Activated CD4-positive, alpha-beta T cell treated with anti-CD3 and anti-CD28 coated beads, Interleukin-2, amount 50 U/mL, for 4 hours (primary cell): ENCODE results near the gene PGGT1B.

Experiments used
- DNase-seq, 2 experiments: peaks; one replicate each; pipeline ENCODE4 v3.0.0-alpha.2; 2020

PGGT1B gene

GRCh38 chr5:115179394-115180164 lies 83.1 kb downstream of the PGGT1B start:
- no peak for DNase-seq

GRCh38 chr5:115179030-115179393 lies 83.7 kb downstream of the PGGT1B start:
- DNase-seq: no peak

GRCh38 chr5:115170929-115171510 lies 91.7 kb downstream of the PGGT1B start:
- no peak for DNase-seq

DNA sequence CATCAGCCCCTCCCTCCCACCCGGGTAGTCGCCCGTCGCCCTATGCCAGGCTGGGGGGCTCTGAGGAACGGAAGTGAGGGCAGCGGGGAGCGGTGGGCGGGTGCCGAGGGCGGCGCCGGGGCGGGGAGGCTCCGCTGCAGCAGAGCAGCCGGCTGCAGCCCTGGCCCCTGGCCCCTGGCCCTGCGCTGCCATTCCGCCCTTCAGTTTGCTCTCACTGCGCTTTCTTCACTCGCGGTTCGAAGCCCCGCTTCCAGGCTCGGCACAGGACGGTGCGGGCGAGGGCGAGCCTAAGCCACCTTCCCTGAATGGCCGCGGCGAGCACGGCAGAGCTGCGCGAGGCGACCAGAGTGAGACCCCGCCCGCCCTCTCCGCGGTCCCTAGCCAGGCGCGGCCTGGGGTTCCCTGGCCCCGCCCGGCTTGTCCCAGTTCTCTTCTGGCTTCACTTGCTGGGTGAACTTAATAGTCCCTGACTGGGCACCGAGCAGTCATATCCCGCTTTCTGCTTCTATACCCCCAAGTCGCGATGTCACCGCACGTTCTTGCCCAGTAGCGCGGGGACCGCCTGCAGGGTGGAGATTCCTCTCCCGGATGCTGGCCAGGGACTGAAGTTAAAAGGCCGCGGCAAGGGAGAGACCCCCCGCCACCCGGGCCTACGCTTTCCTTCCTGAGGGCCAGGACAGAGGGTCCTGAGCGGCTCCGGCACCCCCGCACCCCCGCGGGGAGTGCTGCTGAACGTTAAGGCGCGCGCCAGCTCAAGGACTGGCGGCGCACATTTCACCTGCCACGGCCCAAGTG lies 92.3 kb downstream of the PGGT1B start:
- no peak for DNase-seq

- peak; percentile 79 to 85 for DNase-seq
These were observed 93.1 kb downstream of the PGGT1B start, which contains the start of gene TRIM36 for GRCh38 chr5:115169487-115170133. TRIM36 (minus strand) TSS chr5:115169908; CDS start chr5:115169634, 274 bp downstream.

GRCh38 chr5:115168829-115169486 lies 93.7 kb downstream of the PGGT1B start:
- no peak for DNase-seq

- no peak for DNase-seq
These were observed 95.8 kb downstream of the PGGT1B start for GRCh38 chr5:115166744-115167393.

DNA sequence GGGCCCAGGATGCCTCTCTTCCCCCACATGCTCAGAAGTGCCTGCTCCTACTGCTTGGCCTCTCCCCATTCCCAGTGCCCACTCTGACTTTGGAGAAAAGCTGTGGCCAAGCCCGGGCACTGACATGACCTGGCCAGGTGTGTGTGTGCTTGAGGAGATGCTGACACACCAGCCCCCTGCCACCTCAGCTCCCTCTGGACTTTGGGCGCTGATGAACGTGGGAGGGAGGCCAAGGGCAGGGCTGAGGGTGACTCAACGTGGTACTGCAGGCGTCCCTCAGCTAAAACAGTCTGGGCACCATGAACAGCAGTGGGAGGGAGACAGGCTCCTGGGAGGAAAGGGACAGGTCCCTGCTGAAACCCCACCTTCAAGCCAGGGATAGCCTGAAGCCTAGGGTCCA lies 96.9 kb downstream of the PGGT1B start:
- no peak for DNase-seq

GRCh38 chr5:115160975-115161475 lies 101.7 kb downstream of the PGGT1B start:
- no peak for DNase-seq
